GM23338 (cell line): ENCODE results near the gene CASP3. TPM values are rescaled to one million over a fixed set of nuclear protein-coding genes. Genes with fewer than 3 reads are reported as not detected.

ENCODE experiments used
- ATAC-seq: fragments of 200-7000 bp; cut with Tn5 transposase; 3 replicates; pipeline ENCODE4 v1.9.1; 2020
- DNase-seq: peaks from one replicate; pipeline ENCODE4 v3.0.0-alpha.2; 2015; ENCODE audit warnings: low spot score
- H2AFZ ChIP-seq: fragments of 200-600 bp; sonication (generic); 2 replicates; pipeline ENCODE4 v1.8.0; 2016; ENCODE audit warnings: antibody characterized with exemption, mild to moderate bottlenecking, moderate library complexity
- H3F3A ChIP-seq: fragments of 200-600 bp; sonication (generic); replicated peaks from 2 replicates; pipeline ENCODE4 v1.8.0; 2017; ENCODE audit warnings: antibody characterized with exemption, mixed run types, low read depth
- H3K27ac ChIP-seq: fragments of 200-600 bp; sonication (generic); 2 replicates; pipeline ENCODE4 v1.6.1; 2016; ENCODE audit warnings: low read depth
- H3K27me3 ChIP-seq: fragments of 200-600 bp; sonication (generic); 2 replicates; pipeline ENCODE4 v1.8.0; 2016; ENCODE audit warnings: mild to moderate bottlenecking, mixed run types, moderate library complexity; ENCODE audit not compliant: insufficient read depth
- H3K36me3 ChIP-seq: fragments of 200-600 bp; sonication (generic); 2 replicates; pipeline ENCODE4 v1.8.0; 2016; ENCODE audit warnings: mild to moderate bottlenecking; ENCODE audit not compliant: insufficient read depth
- H3K4me1 ChIP-seq: fragments of 200-600 bp; sonication (generic); 2 replicates; pipeline ENCODE4 v1.8.0; 2016; ENCODE audit warnings: mild to moderate bottlenecking, moderate library complexity; ENCODE audit not compliant: insufficient read depth
- H3K4me2 ChIP-seq: fragments of 200-600 bp; sonication (generic); 2 replicates; pipeline ENCODE4 v1.7.1; 2017; ENCODE audit warnings: mixed run types
- H3K4me3 ChIP-seq: fragments of 200-600 bp; sonication (generic); 2 replicates; pipeline ENCODE4 v1.6.1; 2016; ENCODE audit warnings: mixed run types
- H3K79me2 ChIP-seq: fragments of 200-600 bp; sonication (generic); replicated peaks from 2 replicates; pipeline ENCODE4 v1.8.0; 2017; ENCODE audit warnings: mild to moderate bottlenecking; ENCODE audit not compliant: insufficient read depth
- H3K9me2 ChIP-seq: fragments of 200-600 bp; sonication (generic); 2 replicates; pipeline ENCODE4 v1.8.0; 2017; ENCODE audit not compliant: insufficient read depth
- H4K20me1 ChIP-seq: fragments of 200-600 bp; sonication (generic); replicated peaks from 2 replicates; pipeline ENCODE4 v1.8.0; 2017; ENCODE audit warnings: mild to moderate bottlenecking; ENCODE audit not compliant: insufficient read depth
- H3K27ac Mint-ChIP-seq: 2 replicates; pipeline ENCODE4 v1.8.0; 2020; ENCODE audit warnings: inconsistent platforms, mild to moderate bottlenecking, moderate library complexity, mixed read lengths
- H3K27me3 Mint-ChIP-seq: 3 replicates; pipeline ENCODE4 v1.8.0; 2022; ENCODE audit warnings: low read depth, mild to moderate bottlenecking, moderate library complexity, mixed read lengths, inconsistent platforms; ENCODE audit not compliant: insufficient read depth, poor library complexity
- H3K36me3 Mint-ChIP-seq: 3 replicates; pipeline ENCODE4 v1.8.0; 2021; ENCODE audit warnings: low read depth, mild to moderate bottlenecking, inconsistent platforms, moderate library complexity, mixed read lengths
- H3K4me1 Mint-ChIP-seq: 3 replicates; pipeline ENCODE4 v1.8.0; 2020; ENCODE audit warnings: mild to moderate bottlenecking, inconsistent platforms, mixed read lengths
- H3K4me3 Mint-ChIP-seq: 3 replicates; pipeline ENCODE4 v1.8.0; 2021; ENCODE audit warnings: moderate library complexity, mild to moderate bottlenecking, inconsistent platforms, mixed read lengths
- H3K9me3 Mint-ChIP-seq: 3 replicates; pipeline ENCODE4 v1.8.0; 2020; ENCODE audit warnings: moderate library complexity, mild to moderate bottlenecking, inconsistent platforms, mixed read lengths
- CREB1 ChIP-seq: fragments of 250-450 bp; sonication (Bioruptor Pico); IDR thresholded peaks from 2 replicates; pipeline ENCODE4 v1.5.0; 2020; ENCODE audit warnings: low read depth, mild to moderate bottlenecking, moderate library complexity
- EZH2 ChIP-seq: fragments of 200-600 bp; sonication (generic); IDR thresholded peaks from one replicate; pipeline ENCODE4 v1.8.0; 2017; ENCODE audit warnings: antibody characterized with exemption, mild to moderate bottlenecking, low read depth; ENCODE audit not compliant: unreplicated experiment
- EZH2phosphoT487 ChIP-seq: fragments of 200-600 bp; sonication (generic); IDR thresholded peaks from one replicate; pipeline ENCODE4 v1.8.1; 2018; ENCODE audit warnings: antibody characterized with exemption; ENCODE audit not compliant: unreplicated experiment
- JUNB ChIP-seq: IDR thresholded peaks from one replicate; pipeline ENCODE4 v1.6.1; 2016; ENCODE audit warnings: antibody characterized with exemption; ENCODE audit not compliant: unreplicated experiment
- POLR2AphosphoS5 ChIP-seq: IDR thresholded peaks from 2 replicates; pipeline ENCODE4 v1.6.1; 2016; ENCODE audit warnings: antibody characterized with exemption, low read depth
- REST ChIP-seq: IDR thresholded peaks from one replicate; pipeline ENCODE4 v1.6.1; 2018; ENCODE audit warnings: antibody characterized with exemption; ENCODE audit not compliant: unreplicated experiment
- STAT1 ChIP-seq: IDR thresholded peaks from one replicate; pipeline ENCODE4 v1.6.1; 2016; ENCODE audit warnings: antibody characterized with exemption; ENCODE audit not compliant: unreplicated experiment
- ZNF114 ChIP-seq: fragments of 250-450 bp; sonication (Bioruptor Pico); IDR thresholded peaks from 2 replicates; pipeline ENCODE4 v1.5.0; 2020; ENCODE audit warnings: mild to moderate bottlenecking, moderate library complexity
- ZNF331 ChIP-seq: fragments of 250-450 bp; sonication (Bioruptor Pico); IDR thresholded peaks from 2 replicates; pipeline ENCODE4 v1.5.0; 2020; ENCODE audit warnings: low read depth, mild to moderate bottlenecking, moderate library complexity
- polyA plus RNA-seq: library from polyadenylated mRNA; unstranded; fragments of >200 nt; fragmentation: Nextera tagmentation; extraction: Ambion mirVana; gene quantifications from 2 replicates; pipeline ENCODE4 v1.2.1, GENCODE V29; 2016
- total RNA-seq: library from RNA; depleted of rRNA; stranded (reverse); fragments of >200 nt; shearing (Covaris generic); gene quantifications from 2 replicates; pipeline ENCODE4 v1.2.3, GENCODE V29; 2014
- TF ChIP-seq, protein P1 (sequence below): IDR thresholded peaks from 2 replicates; pipeline ENCODE4 v1.6.1; 2016; ENCODE audit warnings: antibody characterized with exemption
- TF ChIP-seq, protein P2 (sequence below): fragments of 250-450 bp; sonication (Bioruptor Pico); IDR thresholded peaks from 2 replicates; pipeline ENCODE4 v1.5.0; 2020; ENCODE audit warnings: mild to moderate bottlenecking, moderate library complexity
- TF ChIP-seq, protein P3 (sequence below), 2 experiments: fragments of 200-600 bp in 1 of 2; sonication (generic) in 1 of 2; conservative IDR thresholded peaks; 2 replicates each; pipeline versions ENCODE4 v1.5.1 to v1.6.1; 2016 to 2017; ENCODE audit warnings: antibody characterized with exemption in 2 of 2, low read depth in 2 of 2, mild to moderate bottlenecking in 2 of 2, moderate library complexity in 1 of 2

CASP3 gene
- total and polyA plus RNA-seq, 2 experiments from 2014 or later = 50.5 to 84.4 TPM

DNA sequence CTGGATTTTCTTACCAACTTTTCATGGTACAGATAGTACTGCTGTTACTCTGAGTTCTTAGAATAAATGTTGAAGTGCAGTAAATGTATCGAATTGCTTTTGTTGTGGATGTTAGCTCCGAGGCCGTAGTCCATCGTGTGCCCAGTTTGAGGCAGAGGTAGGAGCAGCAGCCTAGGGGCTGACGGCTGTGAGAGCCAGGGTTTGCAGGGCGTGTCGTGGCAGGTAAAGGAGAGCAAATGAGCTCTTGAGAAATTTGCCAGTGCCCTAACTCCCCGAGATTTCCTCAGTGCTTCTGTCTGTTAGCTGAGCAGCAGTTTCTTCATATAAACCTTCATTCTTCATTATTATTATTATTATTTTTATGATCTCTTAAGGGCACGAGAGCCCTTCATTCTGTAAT, 21.9 kb upstream of the CASP3 start:
- Histone ChIP-seq H3K4me2 (no peak overlapping the region), H3K4me1 (no peaks in the 10 kb centered on the region), H4K20me1 (no peaks in the 10 kb centered on the region), H3K27me3 (no peaks in the 10 kb centered on the region), H3F3A (no peaks in the 10 kb centered on the region), H3K79me2 (no peaks in the 10 kb centered on the region), H3K9me2 (no peaks in the 10 kb centered on the region), H2AFZ (no peak overlapping the region), H3K4me3 (no peak overlapping the region), H3K27ac (no peak overlapping the region), H3K36me3 (no peaks in the 10 kb centered on the region)
- H3K36me3 Mint-ChIP-seq = peaks cover 35% of the 10 kb centered on the region; the same call in 2 of the 3 replicates
- no peak overlapping the region for H3K4me3 Mint-ChIP-seq
- no peak for ATAC-seq
- TF ChIP-seq POLR2AphosphoS5 (no peak), REST (no peak), ZNF114 (no peak), JUNB (no peak), EZH2phosphoT487 (no peak), STAT1 (no peak), ZNF331 (CRISPR knock-in tag) (no peak), EZH2 (no peak), CREB1 (CRISPR knock-in tag) (no peak)
- TF ChIP-seq, protein P1, sequence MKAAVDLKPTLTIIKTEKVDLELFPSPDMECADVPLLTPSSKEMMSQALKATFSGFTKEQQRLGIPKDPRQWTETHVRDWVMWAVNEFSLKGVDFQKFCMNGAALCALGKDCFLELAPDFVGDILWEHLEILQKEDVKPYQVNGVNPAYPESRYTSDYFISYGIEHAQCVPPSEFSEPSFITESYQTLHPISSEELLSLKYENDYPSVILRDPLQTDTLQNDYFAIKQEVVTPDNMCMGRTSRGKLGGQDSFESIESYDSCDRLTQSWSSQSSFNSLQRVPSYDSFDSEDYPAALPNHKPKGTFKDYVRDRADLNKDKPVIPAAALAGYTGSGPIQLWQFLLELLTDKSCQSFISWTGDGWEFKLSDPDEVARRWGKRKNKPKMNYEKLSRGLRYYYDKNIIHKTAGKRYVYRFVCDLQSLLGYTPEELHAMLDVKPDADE = no peak
- TF ChIP-seq, protein P2, sequence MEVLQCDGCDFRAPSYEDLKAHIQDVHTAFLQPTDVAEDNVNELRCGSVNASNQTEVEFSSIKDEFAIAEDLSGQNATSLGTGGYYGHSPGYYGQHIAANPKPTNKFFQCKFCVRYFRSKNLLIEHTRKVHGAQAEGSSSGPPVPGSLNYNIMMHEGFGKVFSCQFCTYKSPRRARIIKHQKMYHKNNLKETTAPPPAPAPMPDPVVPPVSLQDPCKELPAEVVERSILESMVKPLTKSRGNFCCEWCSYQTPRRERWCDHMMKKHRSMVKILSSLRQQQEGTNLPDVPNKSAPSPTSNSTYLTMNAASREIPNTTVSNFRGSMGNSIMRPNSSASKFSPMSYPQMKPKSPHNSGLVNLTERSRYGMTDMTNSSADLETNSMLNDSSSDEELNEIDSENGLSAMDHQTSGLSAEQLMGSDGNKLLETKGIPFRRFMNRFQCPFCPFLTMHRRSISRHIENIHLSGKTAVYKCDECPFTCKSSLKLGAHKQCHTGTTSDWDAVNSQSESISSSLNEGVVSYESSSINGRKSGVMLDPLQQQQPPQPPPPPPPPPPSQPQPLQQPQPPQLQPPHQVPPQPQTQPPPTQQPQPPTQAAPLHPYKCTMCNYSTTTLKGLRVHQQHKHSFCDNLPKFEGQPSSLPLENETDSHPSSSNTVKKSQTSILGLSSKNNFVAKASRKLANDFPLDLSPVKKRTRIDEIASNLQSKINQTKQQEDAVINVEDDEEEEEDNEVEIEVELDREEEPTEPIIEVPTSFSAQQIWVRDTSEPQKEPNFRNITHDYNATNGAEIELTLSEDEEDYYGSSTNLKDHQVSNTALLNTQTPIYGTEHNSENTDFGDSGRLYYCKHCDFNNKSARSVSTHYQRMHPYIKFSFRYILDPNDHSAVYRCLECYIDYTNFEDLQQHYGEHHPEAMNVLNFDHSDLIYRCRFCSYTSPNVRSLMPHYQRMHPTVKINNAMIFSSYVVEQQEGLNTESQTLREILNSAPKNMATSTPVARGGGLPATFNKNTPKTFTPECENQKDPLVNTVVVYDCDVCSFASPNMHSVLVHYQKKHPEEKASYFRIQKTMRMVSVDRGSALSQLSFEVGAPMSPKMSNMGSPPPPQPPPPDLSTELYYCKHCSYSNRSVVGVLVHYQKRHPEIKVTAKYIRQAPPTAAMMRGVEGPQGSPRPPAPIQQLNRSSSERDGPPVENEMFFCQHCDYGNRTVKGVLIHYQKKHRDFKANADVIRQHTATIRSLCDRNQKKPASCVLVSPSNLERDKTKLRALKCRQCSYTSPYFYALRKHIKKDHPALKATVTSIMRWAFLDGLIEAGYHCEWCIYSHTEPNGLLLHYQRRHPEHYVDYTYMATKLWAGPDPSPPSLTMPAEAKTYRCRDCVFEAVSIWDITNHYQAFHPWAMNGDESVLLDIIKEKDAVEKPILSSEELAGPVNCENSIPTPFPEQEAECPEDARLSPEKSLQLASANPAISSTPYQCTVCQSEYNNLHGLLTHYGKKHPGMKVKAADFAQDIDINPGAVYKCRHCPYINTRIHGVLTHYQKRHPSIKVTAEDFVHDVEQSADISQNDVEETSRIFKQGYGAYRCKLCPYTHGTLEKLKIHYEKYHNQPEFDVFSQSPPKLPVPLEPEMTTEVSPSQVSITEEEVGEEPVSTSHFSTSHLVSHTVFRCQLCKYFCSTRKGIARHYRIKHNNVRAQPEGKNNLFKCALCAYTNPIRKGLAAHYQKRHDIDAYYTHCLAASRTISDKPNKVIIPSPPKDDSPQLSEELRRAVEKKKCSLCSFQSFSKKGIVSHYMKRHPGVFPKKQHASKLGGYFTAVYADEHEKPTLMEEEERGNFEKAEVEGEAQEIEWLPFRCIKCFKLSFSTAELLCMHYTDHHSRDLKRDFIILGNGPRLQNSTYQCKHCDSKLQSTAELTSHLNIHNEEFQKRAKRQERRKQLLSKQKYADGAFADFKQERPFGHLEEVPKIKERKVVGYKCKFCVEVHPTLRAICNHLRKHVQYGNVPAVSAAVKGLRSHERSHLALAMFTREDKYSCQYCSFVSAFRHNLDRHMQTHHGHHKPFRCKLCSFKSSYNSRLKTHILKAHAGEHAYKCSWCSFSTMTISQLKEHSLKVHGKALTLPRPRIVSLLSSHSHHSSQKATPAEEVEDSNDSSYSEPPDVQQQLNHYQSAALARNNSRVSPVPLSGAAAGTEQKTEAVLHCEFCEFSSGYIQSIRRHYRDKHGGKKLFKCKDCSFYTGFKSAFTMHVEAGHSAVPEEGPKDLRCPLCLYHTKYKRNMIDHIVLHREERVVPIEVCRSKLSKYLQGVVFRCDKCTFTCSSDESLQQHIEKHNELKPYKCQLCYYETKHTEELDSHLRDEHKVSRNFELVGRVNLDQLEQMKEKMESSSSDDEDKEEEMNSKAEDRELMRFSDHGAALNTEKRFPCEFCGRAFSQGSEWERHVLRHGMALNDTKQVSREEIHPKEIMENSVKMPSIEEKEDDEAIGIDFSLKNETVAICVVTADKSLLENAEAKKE (CRISPR knock-in tag) = no peak
- TF ChIP-seq, protein P3, sequence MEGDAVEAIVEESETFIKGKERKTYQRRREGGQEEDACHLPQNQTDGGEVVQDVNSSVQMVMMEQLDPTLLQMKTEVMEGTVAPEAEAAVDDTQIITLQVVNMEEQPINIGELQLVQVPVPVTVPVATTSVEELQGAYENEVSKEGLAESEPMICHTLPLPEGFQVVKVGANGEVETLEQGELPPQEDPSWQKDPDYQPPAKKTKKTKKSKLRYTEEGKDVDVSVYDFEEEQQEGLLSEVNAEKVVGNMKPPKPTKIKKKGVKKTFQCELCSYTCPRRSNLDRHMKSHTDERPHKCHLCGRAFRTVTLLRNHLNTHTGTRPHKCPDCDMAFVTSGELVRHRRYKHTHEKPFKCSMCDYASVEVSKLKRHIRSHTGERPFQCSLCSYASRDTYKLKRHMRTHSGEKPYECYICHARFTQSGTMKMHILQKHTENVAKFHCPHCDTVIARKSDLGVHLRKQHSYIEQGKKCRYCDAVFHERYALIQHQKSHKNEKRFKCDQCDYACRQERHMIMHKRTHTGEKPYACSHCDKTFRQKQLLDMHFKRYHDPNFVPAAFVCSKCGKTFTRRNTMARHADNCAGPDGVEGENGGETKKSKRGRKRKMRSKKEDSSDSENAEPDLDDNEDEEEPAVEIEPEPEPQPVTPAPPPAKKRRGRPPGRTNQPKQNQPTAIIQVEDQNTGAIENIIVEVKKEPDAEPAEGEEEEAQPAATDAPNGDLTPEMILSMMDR (conservative IDR thresholded peaks at IDR 0.05; ENCODE audit: low read depth in 2 of 2) = no peak
- H3K27ac Mint-ChIP-seq = no peak overlapping the region
- no peaks in the 10 kb centered on the region; the same call in 2 of the 3 replicates for H3K4me1 Mint-ChIP-seq
- no peaks in the 10 kb centered on the region for H3K9me3 Mint-ChIP-seq
- peaks cover 4% of the 10 kb centered on the region for H3K27me3 Mint-ChIP-seq
- DNase-seq = no peak
